HepG2 (cell line): ENCODE results near the gene TBX6. TPM values are rescaled to one million over a fixed set of nuclear protein-coding genes. Genes with fewer than 3 reads are reported as not detected.
A peak's percentile ranks its signal among the peaks of the same experiment; 100 is the strongest.

Source experiments
- CHCHD3 ChIP-seq: sonication (generic); formaldehyde crosslinking; IDR thresholded peaks from 2 replicates; pipeline ENCODE4 v1.8.0; 2022; ENCODE audit warnings: mild to moderate bottlenecking, missing genetic modification reagents, moderate library complexity
- FOSL1 ChIP-seq: sonication (generic); formaldehyde crosslinking; IDR thresholded peaks from 2 replicates; pipeline ENCODE4 v1.9.0; 2021; ENCODE audit warnings: missing genetic modification reagents, borderline replicate concordance
- FOXA1 ChIP-seq, 2 experiments: fragments of 450-650 bp in 1 of 2; sonication (generic) in 1 of 2; formaldehyde crosslinking in 1 of 2; IDR thresholded peaks; 2 replicates each; pipeline versions ENCODE4 v1.4.0 to v1.6.1; 2016 to 2020; ENCODE audit warnings: missing genetic modification reagents in 1 of 2
- HIVEP1 ChIP-seq: sonication (generic); formaldehyde crosslinking; IDR thresholded peaks from 2 replicates; pipeline ENCODE4 v1.4.0; 2020; ENCODE audit warnings: mild to moderate bottlenecking, missing genetic modification reagents
- HMG20A ChIP-seq: IDR thresholded peaks from 2 replicates; pipeline ENCODE4 v1.6.1; 2016; ENCODE audit warnings: borderline replicate concordance
- MATR3 ChIP-seq: sonication (generic); formaldehyde crosslinking; IDR thresholded peaks from 2 replicates; pipeline ENCODE4 v1.4.0; 2020; ENCODE audit warnings: missing genetic modification reagents
- MBD4 ChIP-seq: IDR thresholded peaks from 2 replicates; pipeline ENCODE4 v1.6.1; 2012; ENCODE audit warnings: low read length, inconsistent platforms, borderline replicate concordance
- NKX3-1 ChIP-seq: sonication (generic); formaldehyde crosslinking; IDR thresholded peaks from 2 replicates; pipeline ENCODE4 v1.5.0; 2020; ENCODE audit warnings: missing genetic modification reagents
- NRL ChIP-seq: sonication (generic); formaldehyde crosslinking; IDR thresholded peaks from 2 replicates; pipeline ENCODE4 v1.5.0; 2020; ENCODE audit warnings: missing genetic modification reagents, mild to moderate bottlenecking, moderate library complexity, borderline replicate concordance
- SPEN ChIP-seq: sonication (generic); formaldehyde crosslinking; IDR thresholded peaks from 2 replicates; pipeline ENCODE4 v1.5.1; 2020; ENCODE audit warnings: low read depth, mild to moderate bottlenecking, missing genetic modification reagents
- ZNF180 ChIP-seq: sonication (generic); formaldehyde crosslinking; IDR thresholded peaks from 2 replicates; pipeline ENCODE4 v1.4.0; 2020; ENCODE audit warnings: low read depth, missing genetic modification reagents, borderline replicate concordance
- ZNF20 ChIP-seq: sonication (generic); formaldehyde crosslinking; IDR thresholded peaks from 2 replicates; pipeline ENCODE4 v1.4.0; 2020; ENCODE audit warnings: mild to moderate bottlenecking, moderate library complexity, missing genetic modification reagents
- ZNF260 ChIP-seq: sonication (generic); formaldehyde crosslinking; IDR thresholded peaks from 2 replicates; pipeline ENCODE4 v1.4.0; 2020; ENCODE audit warnings: missing genetic modification reagents, low read depth, mild to moderate bottlenecking, borderline replicate concordance
- ZNF331 ChIP-seq: sonication (generic); formaldehyde crosslinking; IDR thresholded peaks from 2 replicates; pipeline ENCODE4 v1.4.0; 2020; ENCODE audit warnings: missing genetic modification reagents
- ZNF510 ChIP-seq: sonication (generic); formaldehyde crosslinking; IDR thresholded peaks from 2 replicates; pipeline ENCODE4 v1.4.0; 2020; ENCODE audit warnings: low read depth, mild to moderate bottlenecking, missing genetic modification reagents
- ZNF816 ChIP-seq: sonication (generic); formaldehyde crosslinking; IDR thresholded peaks from 2 replicates; pipeline ENCODE4 v1.8.0; 2022; ENCODE audit warnings: missing genetic modification reagents, mild to moderate bottlenecking, borderline replicate concordance
- ZSCAN30 ChIP-seq: sonication (generic); formaldehyde crosslinking; IDR thresholded peaks from 2 replicates; pipeline ENCODE4 v1.5.0; 2020; ENCODE audit warnings: mild to moderate bottlenecking, missing genetic modification reagents
- polyA plus RNA-seq, 8 experiments: library from polyadenylated mRNA; depleted of rRNA in 3 of 8; stranded (reverse) in 7 of 8; unstranded in 1 of 8; fragments of >200 nt; fragmentation: Illumina TruSeq in 4 of 8; extraction: Trizol in 4 of 8; gene quantifications; 2 replicates each; pipeline versions ENCODE4 v1.2.1 to v1.2.3, GENCODE V29; 2011 to 2016; ENCODE audit warnings: low read depth in 4 of 8, missing spikeins in 1 of 8, mixed read lengths in 1 of 8; ENCODE audit not compliant: insufficient read depth in 1 of 8
- total RNA-seq, 5 experiments: library from RNA; depleted of rRNA; stranded (reverse); fragments of >200 nt; fragmentation: Illumina TruSeq; extraction: Trizol; gene quantifications; 2 replicates each; pipeline ENCODE4 v1.2.3, GENCODE V29; 2016; ENCODE audit warnings: low read depth in 1 of 5
- TF ChIP-seq, protein P1 (sequence below): conservative IDR thresholded peaks from 2 replicates; pipeline ENCODE4 v1.6.1; 2018; ENCODE audit warnings: missing genetic modification reagents
- TF ChIP-seq, protein P2 (sequence below), 2 experiments: sonication (generic) in 1 of 2; formaldehyde crosslinking in 1 of 2; IDR thresholded peaks; 2 replicates each; pipeline versions ENCODE4 v1.6.1 to v1.9.0; 2014 to 2022; ENCODE audit warnings: antibody characterized with exemption in 1 of 2, borderline replicate concordance in 1 of 2, inconsistent platforms in 1 of 2, low read depth in 1 of 2, missing genetic modification reagents in 1 of 2
- TF ChIP-seq, protein P3 (sequence below): sonication (generic); formaldehyde crosslinking; IDR thresholded peaks from 2 replicates; pipeline ENCODE4 v1.8.1; 2023; ENCODE audit warnings: missing genetic modification reagents, mild to moderate bottlenecking, borderline replicate concordance
- TF ChIP-seq, protein P4 (sequence below): sonication (generic); formaldehyde crosslinking; IDR thresholded peaks from 2 replicates; pipeline ENCODE4 v1.4.0; 2020; ENCODE audit warnings: mild to moderate bottlenecking, missing genetic modification reagents

The TBX6 gene
- total and polyA plus RNA-seq, 2 of the 13 experiments (the other 11 are each of a cell fraction or from before 2014, with no cell fraction given): 0.24 to 0.42 TPM

DNA sequence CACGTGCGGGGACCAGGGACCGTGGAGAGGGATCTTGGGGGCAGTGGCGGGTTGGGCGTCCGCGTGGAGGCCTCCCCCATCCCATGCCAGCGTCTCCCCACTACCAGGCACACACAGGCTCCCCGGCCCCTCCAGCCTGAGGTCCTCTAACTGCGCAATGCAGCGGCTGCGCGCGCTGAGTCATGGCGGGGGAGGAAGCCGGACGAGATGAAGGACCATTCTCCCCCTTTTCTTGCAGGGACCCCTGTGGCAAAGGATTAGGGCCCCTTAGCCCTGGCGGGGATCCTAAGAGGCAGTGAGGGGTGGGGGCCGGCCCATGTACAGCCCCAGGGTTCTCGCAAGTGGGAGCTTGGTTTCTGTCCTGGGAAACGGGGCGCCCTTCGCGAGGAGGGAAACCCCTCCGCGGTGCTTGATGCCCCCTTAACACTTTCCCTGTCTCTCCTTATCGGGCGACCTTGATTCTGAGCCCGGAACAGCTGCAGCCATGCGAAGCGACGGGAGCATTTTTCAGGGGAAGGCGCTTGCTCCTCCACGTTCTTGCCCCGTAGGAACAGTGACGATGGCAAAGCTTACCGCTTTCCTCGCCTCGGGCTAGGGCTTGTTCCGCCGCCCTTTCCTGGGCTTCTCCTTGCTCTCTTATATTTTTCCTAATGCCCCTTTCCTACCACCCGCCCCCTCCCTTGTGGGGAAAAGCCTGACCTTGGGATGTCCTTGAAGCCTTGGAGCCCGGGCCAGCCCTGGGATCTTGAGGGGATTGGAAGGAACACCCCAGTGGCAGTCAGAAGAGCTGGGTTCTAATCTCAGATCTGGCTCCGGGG, 25.6 kb downstream of the TBX6 start (continued):
- no peak for TF ChIP-seq ZNF180 (CRISPR knock-in tag)
- no peak for TF ChIP-seq FOXA1 (IDR thresholded peaks at IDR 0.05)
- no peak for TF ChIP-seq FOXA1 (CRISPR knock-in tag; IDR thresholded peaks at IDR 0.05)
- no peak for TF ChIP-seq HMG20A (CRISPR knock-in tag)
- TF ChIP-seq ZNF331: no peak
- TF ChIP-seq ZNF816 (CRISPR knock-in tag): no peak
- TF ChIP-seq, protein P1, sequence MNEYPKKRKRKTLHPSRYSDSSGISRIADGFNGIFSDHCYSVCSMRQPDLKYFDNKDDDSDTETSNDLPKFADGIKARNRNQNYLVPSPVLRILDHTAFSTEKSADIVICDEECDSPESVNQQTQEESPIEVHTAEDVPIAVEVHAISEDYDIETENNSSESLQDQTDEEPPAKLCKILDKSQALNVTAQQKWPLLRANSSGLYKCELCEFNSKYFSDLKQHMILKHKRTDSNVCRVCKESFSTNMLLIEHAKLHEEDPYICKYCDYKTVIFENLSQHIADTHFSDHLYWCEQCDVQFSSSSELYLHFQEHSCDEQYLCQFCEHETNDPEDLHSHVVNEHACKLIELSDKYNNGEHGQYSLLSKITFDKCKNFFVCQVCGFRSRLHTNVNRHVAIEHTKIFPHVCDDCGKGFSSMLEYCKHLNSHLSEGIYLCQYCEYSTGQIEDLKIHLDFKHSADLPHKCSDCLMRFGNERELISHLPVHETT (CRISPR knock-in tag): no peak
- no peak for TF ChIP-seq ZNF510 (CRISPR knock-in tag)
- TF ChIP-seq MBD4: no peak
- no peak for TF ChIP-seq ZNF260 (CRISPR knock-in tag)
- TF ChIP-seq NRL: no peak
- TF ChIP-seq SPEN (CRISPR knock-in tag): no peak
- TF ChIP-seq ZNF20 (CRISPR knock-in tag): no peak
- TF ChIP-seq CHCHD3 (CRISPR knock-in tag): no peak
- TF ChIP-seq, protein P2, sequence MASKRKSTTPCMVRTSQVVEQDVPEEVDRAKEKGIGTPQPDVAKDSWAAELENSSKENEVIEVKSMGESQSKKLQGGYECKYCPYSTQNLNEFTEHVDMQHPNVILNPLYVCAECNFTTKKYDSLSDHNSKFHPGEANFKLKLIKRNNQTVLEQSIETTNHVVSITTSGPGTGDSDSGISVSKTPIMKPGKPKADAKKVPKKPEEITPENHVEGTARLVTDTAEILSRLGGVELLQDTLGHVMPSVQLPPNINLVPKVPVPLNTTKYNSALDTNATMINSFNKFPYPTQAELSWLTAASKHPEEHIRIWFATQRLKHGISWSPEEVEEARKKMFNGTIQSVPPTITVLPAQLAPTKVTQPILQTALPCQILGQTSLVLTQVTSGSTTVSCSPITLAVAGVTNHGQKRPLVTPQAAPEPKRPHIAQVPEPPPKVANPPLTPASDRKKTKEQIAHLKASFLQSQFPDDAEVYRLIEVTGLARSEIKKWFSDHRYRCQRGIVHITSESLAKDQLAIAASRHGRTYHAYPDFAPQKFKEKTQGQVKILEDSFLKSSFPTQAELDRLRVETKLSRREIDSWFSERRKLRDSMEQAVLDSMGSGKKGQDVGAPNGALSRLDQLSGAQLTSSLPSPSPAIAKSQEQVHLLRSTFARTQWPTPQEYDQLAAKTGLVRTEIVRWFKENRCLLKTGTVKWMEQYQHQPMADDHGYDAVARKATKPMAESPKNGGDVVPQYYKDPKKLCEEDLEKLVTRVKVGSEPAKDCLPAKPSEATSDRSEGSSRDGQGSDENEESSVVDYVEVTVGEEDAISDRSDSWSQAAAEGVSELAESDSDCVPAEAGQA (IDR thresholded peaks at IDR 0.05; ENCODE audit: low read depth): no peak; the same call in 1 of the 2 replicates
- TF ChIP-seq, protein P2 (CRISPR knock-in tag; IDR thresholded peaks at IDR 0.05; ENCODE audit: borderline replicate concordance): no peak
- TF ChIP-seq ZSCAN30: no peak; the same call in 1 of the 2 replicates
- no peak for TF ChIP-seq MATR3 (CRISPR knock-in tag)
- TF ChIP-seq, protein P3, sequence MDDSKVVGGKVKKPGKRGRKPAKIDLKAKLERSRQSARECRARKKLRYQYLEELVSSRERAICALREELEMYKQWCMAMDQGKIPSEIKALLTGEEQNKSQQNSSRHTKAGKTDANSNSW (CRISPR knock-in tag): peak; percentile 36; the same call in 1 of the 2 replicates
- no peak for TF ChIP-seq NKX3-1 (CRISPR knock-in tag)
- no peak for TF ChIP-seq FOSL1 (CRISPR knock-in tag)
- TF ChIP-seq HIVEP1 (CRISPR knock-in tag): no peak; the same call in 1 of the 2 replicates
- TF ChIP-seq, protein P4, sequence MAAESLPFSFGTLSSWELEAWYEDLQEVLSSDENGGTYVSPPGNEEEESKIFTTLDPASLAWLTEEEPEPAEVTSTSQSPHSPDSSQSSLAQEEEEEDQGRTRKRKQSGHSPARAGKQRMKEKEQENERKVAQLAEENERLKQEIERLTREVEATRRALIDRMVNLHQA (CRISPR knock-in tag): no peak
